HEK293 (cell line): Measurements from ENCODE around the gene KDM4D.

Experiments
- CTCF ChIA-PET: fragments of 350-600 bp; formaldehyde crosslinking; extraction: SDS; loops from one replicate; lab custom pipeline; 2021; ENCODE audit warnings: antibody characterized with exemption; lab: Yijun Ruan, JAX
- POLR2A ChIA-PET: fragments of 300-600 bp; formaldehyde crosslinking; extraction: SDS; loops from one replicate; lab custom pipeline; 2020; ENCODE audit warnings: antibody characterized with exemption, inconsistent platforms; lab: Yijun Ruan, JAX
- H3K27ac ChIP-seq: fragments of 200-500 bp; sonication (Bioruptor generic); 2 replicates; pipeline ENCODE4 v1.5.1; 2014; ENCODE audit warnings: low read depth, low read length, control low read depth, inconsistent platforms; ENCODE audit errors: extremely low read depth
- H3K36me3 ChIP-seq, 2 experiments: fragments of 200-500 bp in 1 of 2; sonication (Bioruptor generic) in 1 of 2; 1 replicate in 1 of 2; 2 replicates in 1 of 2; pipeline ENCODE4 v1.5.1; 2014 to 2017; ENCODE audit warnings: inconsistent platforms in 2 of 2, low read length in 2 of 2; ENCODE audit not compliant: control insufficient read depth in 2 of 2, insufficient read depth in 1 of 2
- H3K4me1 ChIP-seq: fragments of 200-500 bp; sonication (Bioruptor generic); 2 replicates; pipeline ENCODE4 v1.5.1; 2014; ENCODE audit warnings: mild to moderate bottlenecking, low read length, inconsistent platforms; ENCODE audit not compliant: control insufficient read depth, insufficient read depth
- H3K4me3 ChIP-seq: 2 replicates; pipeline ENCODE4 v1.5.1; 2011; ENCODE audit warnings: low read depth, mild to moderate bottlenecking, control low read depth, low read length, moderate library complexity
- H3K9me3 ChIP-seq: fragments of 200-500 bp; sonication (Bioruptor generic); 2 replicates; pipeline ENCODE4 v1.5.1; 2014; ENCODE audit warnings: low read depth, low read length, inconsistent platforms; ENCODE audit not compliant: control insufficient read depth, insufficient read depth
- BCL11A ChIP-seq: fragments of 450-650 bp; formaldehyde crosslinking; IDR thresholded peaks from 2 replicates; pipeline ENCODE4 v1.5.1; 2016; ENCODE audit warnings: low read depth, missing biosample characterization, missing genetic modification characterization
- EGR2 ChIP-seq: fragments of 450-650 bp; formaldehyde crosslinking; IDR thresholded peaks from 2 replicates; pipeline ENCODE4 v1.5.1; 2016; ENCODE audit warnings: low read depth, missing biosample characterization, missing genetic modification characterization
- FEZF1 ChIP-seq: fragments of 450-650 bp; formaldehyde crosslinking; IDR thresholded peaks from 2 replicates; pipeline ENCODE4 v1.5.1; 2016; ENCODE audit warnings: missing biosample characterization, missing genetic modification characterization
- GFI1B ChIP-seq: fragments of 450-650 bp; formaldehyde crosslinking; IDR thresholded peaks from 2 replicates; pipeline ENCODE4 v1.5.1; 2016; ENCODE audit warnings: missing biosample characterization, missing genetic modification characterization
- KLF1 ChIP-seq: fragments of 450-650 bp; formaldehyde crosslinking; IDR thresholded peaks from 2 replicates; pipeline ENCODE4 v1.5.1; 2016; ENCODE audit warnings: missing biosample characterization, missing genetic modification characterization
- MYNN ChIP-seq: fragments of 450-650 bp; formaldehyde crosslinking; IDR thresholded peaks from 2 replicates; pipeline ENCODE4 v1.5.1; 2016; ENCODE audit warnings: missing biosample characterization, missing genetic modification characterization, borderline replicate concordance
- PRDM10 ChIP-seq: fragments of 450-650 bp; formaldehyde crosslinking; IDR thresholded peaks from 2 replicates; pipeline ENCODE4 v1.5.1; 2016; ENCODE audit warnings: missing biosample characterization, missing genetic modification characterization
- YY2 ChIP-seq: fragments of 450-650 bp; formaldehyde crosslinking; IDR thresholded peaks from 2 replicates; pipeline ENCODE4 v1.5.1; 2016; ENCODE audit warnings: missing biosample characterization, missing genetic modification characterization
- ZBTB26 ChIP-seq: fragments of 450-650 bp; formaldehyde crosslinking; optimal IDR thresholded peaks from 2 replicates; pipeline ENCODE3; 2016; ENCODE audit warnings: missing biosample characterization, mild to moderate bottlenecking, missing genetic modification characterization
- ZBTB48 ChIP-seq: fragments of 450-650 bp; formaldehyde crosslinking; IDR thresholded peaks from 2 replicates; pipeline ENCODE4 v1.5.1; 2016; ENCODE audit warnings: missing biosample characterization, missing genetic modification characterization
- ZNF114 ChIP-seq: fragments of 450-650 bp; formaldehyde crosslinking; IDR thresholded peaks from 2 replicates; pipeline ENCODE4 v1.5.0; 2017; ENCODE audit warnings: missing biosample characterization, missing genetic modification characterization
- ZNF280D ChIP-seq: fragments of 450-650 bp; formaldehyde crosslinking; IDR thresholded peaks from 2 replicates; pipeline ENCODE4 v1.5.1; 2016; ENCODE audit warnings: missing biosample characterization, missing genetic modification characterization
- ZNF37A ChIP-seq: fragments of 450-650 bp; IDR thresholded peaks from 2 replicates; pipeline ENCODE4 v1.5.1; 2018; ENCODE audit warnings: missing biosample characterization, missing genetic modification characterization
- ZNF426 ChIP-seq: fragments of 450-650 bp; formaldehyde crosslinking; IDR thresholded peaks from 2 replicates; pipeline ENCODE4 v1.5.1; 2017; ENCODE audit warnings: missing biosample characterization, missing genetic modification characterization, mild to moderate bottlenecking, inconsistent platforms, moderate library complexity
- ZNF473 ChIP-seq: fragments of 450-650 bp; formaldehyde crosslinking; IDR thresholded peaks from 2 replicates; pipeline ENCODE4 v1.5.1; 2017; ENCODE audit warnings: missing biosample characterization, missing genetic modification characterization
- ZNF558 ChIP-seq: fragments of 450-650 bp; formaldehyde crosslinking; IDR thresholded peaks from 2 replicates; pipeline ENCODE4 v1.5.1; 2016; ENCODE audit warnings: missing biosample characterization, missing genetic modification characterization
- ZNF664 ChIP-seq: fragments of 450-650 bp; formaldehyde crosslinking; IDR thresholded peaks from 2 replicates; pipeline ENCODE4 v1.5.1; 2016; ENCODE audit warnings: missing biosample characterization, missing genetic modification characterization

Gene KDM4D

GRCh38 chr11:94972700-94973098, 810 bp upstream of the KDM4D start:
- ChIA-PET CTCF (interaction anchor here (0.6 to 0.9 kb wide), 4 partner anchors 10 to 350 kb away, joined by 3 to 4 read pairs (median 4); no protein-coding TSS in a partner anchor), POLR2A (interaction anchor here (0.6 to 2.2 kb wide), 7 partner anchors 15 to 817 kb away, joined by 3 to 31 read pairs (median 6); partner anchors contain the start of genes FAM76B, SESN3 and SRSF8)
- H3K4me3 ChIP-seq, result peak overlapping the region; percentile 76
- H3K27ac ChIP-seq, result no peak overlapping the region
- no peaks in the 10 kb centered on the region; the same call in 1 of the 2 replicates for H3K4me1 ChIP-seq
- H3K36me3 ChIP-seq, result peaks cover 23 to 56% of the 10 kb centered on the region in 2 experiments
- no peaks in the 10 kb centered on the region for H3K9me3 ChIP-seq
- no peak for TF ChIP-seq GFI1B (tag by site-specific recombination)
- TF ChIP-seq ZBTB26 (tag by site-specific recombination), result no peak
- no peak for TF ChIP-seq EGR2 (tag by site-specific recombination)
- no peak for TF ChIP-seq ZNF114 (tag by site-specific recombination)
- TF ChIP-seq ZNF473 (tag by site-specific recombination), result no peak
- no peak for TF ChIP-seq KLF1 (tag by site-specific recombination)
- TF ChIP-seq PRDM10 (tag by site-specific recombination), result no peak
- no peak for TF ChIP-seq BCL11A (tag by site-specific recombination)
- no peak for TF ChIP-seq ZNF558 (tag by site-specific recombination)
- TF ChIP-seq ZNF280D (tag by site-specific recombination), result no peak
- TF ChIP-seq MYNN (tag by site-specific recombination), result no peak
- no peak for TF ChIP-seq ZNF426 (tag by site-specific recombination)
- no peak for TF ChIP-seq ZBTB48 (tag by site-specific recombination)

DNA sequence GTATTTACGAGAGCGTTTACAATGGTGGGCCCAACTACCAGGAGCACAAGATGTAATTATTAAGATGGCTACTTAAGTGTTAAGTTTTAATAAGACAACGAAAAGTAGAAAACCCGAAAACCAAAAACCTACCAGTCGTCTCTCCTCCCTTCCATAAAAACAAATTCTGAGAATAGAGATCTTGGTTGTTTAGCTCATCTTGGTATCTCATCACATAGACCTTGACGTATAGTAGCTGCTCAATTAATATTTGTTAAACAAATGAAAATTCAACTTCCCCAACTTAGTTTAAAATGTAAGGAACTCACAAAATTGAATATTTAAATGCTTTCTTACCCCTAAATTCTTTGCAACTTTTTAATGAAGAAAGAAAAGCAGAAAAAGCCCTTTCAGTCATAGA, 669 bp downstream of the KDM4D start:
- POLR2A ChIA-PET, result interaction anchor here (1.8 to 2.2 kb wide), 2 partner anchors 16 to 93 kb away, joined by 11 to 31 read pairs; partner anchors contain the start of gene SRSF8
- CTCF ChIA-PET, result interaction anchor here (1.0 kb wide), 1 partner anchor 9 kb away, joined by 5 read pairs; no protein-coding TSS in a partner anchor
- Histone ChIP-seq H3K36me3 (peaks cover 21 to 41% of the 10 kb centered on the region in 2 experiments), H3K4me1 (no peaks in the 10 kb centered on the region; the same call in 1 of the 2 replicates), H3K9me3 (no peaks in the 10 kb centered on the region), H3K4me3 (peak overlapping the region; percentile 76), H3K27ac (no peak overlapping the region; the same call in 1 of the 2 replicates)
- TF ChIP-seq YY2 (tag by site-specific recombination), result no peak
- TF ChIP-seq FEZF1, result no peak
- TF ChIP-seq ZNF664, result peak; percentile 97
- TF ChIP-seq ZNF37A (tag by site-specific recombination), result no peak
